LNCAP (cell line): ENCODE measurements around the gene TLR6.

Experiments
- TF ChIP-seq, protein P1 (sequence below): fragments of 450-650 bp; IDR thresholded peaks from 2 replicates; pipeline ENCODE4 v1.5.1; 2017; ENCODE audit warnings: mild to moderate bottlenecking

The TLR6 gene

DNA sequence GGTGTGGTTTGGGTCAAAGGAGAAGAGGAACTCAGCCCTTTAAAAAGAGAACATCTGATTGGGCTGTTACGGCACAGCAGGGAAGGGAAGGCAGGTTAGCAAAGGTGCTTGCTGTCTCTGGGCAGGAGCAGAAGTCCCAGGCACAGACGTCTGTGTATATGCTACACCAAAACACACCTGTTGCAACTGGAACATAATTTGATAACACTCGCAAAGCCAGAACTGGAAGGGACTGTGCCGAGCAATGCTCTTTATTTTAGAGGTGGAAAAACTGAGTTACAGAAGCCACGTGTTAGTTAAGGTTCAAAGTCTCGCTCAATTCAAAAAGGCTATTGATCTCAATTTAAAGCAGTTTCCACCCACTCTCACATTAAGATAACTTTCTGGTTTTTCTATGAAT lies 8.8 kb upstream of the TLR6 start:
- TF ChIP-seq, protein P1, sequence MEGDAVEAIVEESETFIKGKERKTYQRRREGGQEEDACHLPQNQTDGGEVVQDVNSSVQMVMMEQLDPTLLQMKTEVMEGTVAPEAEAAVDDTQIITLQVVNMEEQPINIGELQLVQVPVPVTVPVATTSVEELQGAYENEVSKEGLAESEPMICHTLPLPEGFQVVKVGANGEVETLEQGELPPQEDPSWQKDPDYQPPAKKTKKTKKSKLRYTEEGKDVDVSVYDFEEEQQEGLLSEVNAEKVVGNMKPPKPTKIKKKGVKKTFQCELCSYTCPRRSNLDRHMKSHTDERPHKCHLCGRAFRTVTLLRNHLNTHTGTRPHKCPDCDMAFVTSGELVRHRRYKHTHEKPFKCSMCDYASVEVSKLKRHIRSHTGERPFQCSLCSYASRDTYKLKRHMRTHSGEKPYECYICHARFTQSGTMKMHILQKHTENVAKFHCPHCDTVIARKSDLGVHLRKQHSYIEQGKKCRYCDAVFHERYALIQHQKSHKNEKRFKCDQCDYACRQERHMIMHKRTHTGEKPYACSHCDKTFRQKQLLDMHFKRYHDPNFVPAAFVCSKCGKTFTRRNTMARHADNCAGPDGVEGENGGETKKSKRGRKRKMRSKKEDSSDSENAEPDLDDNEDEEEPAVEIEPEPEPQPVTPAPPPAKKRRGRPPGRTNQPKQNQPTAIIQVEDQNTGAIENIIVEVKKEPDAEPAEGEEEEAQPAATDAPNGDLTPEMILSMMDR = no peak

DNA sequence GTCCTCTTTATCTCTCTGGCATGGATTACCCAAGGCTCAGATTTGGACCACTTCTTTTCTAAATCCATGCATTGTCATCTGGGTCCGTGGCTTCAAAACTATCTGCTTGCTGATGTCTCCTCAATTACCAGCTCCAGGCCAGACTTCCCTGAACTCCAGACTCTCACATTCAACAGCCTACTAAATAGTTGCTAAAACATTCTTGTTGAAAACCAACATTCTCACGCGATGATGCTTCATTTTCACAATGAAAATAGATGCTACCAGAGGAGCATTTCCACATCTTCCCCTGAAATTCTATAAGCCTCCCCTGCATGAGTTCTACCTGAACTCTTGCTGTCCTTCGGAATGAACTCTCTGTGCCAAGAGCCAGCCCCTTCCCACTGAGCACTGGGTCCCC lies 5.2 kb upstream of the TLR6 start:
- TF ChIP-seq, protein P1 = no peak

DNA sequence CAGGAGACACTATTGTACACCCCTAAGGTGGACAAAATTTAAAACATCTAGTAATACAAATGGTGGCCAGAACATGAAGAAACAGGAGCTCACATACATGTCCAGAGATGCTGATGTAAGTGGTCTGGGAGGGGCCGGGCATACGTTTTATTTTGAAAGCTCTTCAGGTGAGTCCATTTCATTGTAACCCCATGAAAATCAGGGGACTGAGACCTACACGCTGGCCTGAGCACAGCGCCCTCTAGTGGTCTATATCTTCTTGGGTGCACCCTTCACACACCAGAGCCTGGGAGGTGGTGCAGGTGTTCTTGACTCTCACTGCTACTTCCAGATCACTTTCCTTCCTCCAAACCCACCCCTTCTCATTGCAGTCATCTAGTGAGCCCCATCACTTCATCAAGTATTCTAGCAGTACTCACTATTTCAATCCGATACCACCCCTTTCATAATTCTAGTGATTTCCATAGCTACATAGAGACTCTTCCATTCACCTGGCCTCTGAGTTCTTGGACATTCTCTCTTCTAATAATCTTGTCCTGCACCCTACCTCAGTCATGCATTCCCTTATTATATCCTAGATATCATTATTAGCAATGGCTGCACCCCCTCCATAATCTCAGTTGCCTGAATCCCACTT lies 4.3 kb upstream of the TLR6 start:
- TF ChIP-seq, protein P1 = peak; percentile 94

DNA sequence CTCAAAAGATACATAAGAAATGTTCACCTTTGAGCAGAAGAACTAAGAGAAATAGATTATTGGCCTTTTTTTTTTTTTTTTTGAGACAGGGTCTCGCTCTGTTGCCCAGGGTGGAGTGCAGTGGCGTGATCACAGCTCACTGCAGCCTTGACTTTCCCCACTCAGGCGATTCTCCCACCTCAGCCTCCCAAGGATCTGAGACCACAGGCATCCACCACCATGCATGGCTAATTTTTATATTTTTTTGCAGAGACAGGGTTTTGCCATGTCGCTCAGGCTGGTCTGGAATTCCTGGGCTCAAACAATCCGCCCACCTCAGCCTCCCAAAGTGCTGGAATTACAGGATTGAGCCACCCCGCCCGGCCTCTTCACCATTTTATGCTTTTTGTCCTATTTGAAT lies 2.9 kb upstream of the TLR6 start:
- TF ChIP-seq, protein P1 = no peak

DNA sequence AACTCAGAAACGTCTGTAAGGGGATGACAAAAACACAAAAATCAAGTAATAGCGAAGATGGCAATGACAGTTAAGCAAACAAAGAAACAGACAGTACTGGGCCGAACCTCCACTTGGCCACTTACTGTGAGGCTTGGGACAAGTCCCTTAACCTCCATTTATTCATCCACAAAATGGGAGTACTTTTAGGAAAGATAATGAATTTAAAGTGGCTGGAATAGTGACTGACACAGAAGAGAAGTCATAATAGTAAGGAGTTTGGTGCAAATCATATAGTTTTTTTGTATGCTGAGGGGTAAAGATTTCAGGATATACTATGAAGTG lies 1.4 kb upstream of the TLR6 start:
- TF ChIP-seq, protein P1 = no peak

DNA sequence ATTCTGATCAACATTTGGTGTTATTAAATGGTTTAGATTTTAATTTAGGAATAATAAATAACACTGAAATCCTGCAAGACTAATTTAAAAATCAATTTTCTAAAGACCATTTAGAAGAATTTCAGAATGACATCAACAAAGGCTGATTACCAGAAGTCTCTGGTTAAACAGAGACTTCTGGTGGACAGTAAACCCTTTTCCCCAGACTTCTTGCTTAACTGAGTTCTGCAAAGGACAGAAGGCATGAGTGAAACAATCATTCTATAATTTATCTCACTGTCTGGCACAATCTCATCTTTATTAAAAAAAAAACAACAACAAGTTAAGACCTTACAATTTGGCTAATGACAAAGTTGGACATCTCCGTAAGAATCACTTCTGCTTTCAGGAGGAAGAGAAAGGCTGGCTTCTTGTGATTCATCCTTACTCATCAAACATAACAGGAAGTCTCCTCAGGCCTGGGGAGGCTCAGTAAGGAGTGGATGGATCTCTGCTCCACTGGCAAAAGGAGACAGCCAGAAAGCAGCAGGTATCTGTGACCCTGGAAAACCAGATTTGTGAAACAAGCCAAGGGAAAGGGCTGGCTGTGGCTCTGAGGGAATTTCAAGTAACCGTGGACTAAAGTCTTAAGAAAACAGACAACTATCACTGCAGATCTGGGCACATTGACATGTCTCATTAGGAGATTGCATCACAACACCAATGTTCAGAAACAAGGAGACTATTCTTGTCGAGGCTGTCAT lies 908 bp upstream of the TLR6 start:
- TF ChIP-seq, protein P1 = no peak

DNA sequence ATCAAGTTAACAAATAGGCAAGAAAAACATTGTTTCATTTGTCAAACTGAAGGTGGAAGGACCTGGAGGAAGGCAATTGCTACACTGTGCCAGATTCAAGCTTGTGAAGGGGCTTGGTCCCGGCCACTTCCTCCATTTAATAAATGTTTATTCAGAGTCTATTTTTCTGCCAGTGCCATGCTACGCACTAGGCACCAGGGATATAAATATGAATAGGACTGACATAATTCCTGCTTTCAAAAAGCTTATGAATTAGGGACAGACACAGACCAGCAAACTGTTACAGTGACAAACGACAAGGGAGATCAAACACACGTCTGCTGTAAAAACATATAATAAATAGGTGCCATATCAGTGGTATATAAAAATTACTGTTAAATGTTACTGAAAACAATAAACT lies 571 bp downstream of the TLR6 start:
- TF ChIP-seq, protein P1 = no peak

DNA sequence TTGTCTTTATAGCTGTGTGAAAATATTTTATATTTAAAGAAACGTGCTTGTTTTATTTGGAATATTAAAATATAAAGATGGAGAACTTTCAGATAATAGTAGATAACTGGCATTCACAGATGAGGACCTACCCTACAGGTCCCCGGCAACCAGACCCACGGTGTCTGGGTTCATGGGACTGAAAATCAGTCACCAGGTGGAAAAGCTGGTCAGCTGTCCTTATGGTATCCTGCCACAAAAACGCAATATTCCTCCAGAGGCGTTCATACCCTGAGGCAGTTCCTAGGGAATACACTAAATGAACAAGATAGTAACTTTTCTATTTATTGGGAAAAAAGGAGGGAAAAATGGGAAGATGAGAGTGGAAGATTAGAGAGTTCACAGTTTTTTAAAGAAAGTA lies 1.2 kb downstream of the TLR6 start:
- TF ChIP-seq, protein P1 = no peak
